Stimulated activated effector memory CD8-positive, alpha-beta T cell treated with anti-CD3 and anti-CD28 coated beads, Interleukin-12 subunit alpha, Interleukin-12 subunit beta, amount 100 ng/mL, for 72 hours (primary cell): ENCODE results near the gene ZFYVE1.
"Not testable (repeated sequence)": the region's sequence is repeated elsewhere in the genome, so short reads cannot be mapped to it uniquely, and the experiment has no call there.

Experiments
- ATAC-seq: fragments of 150-1000 bp; cut with Tn5 transposase; 2 replicates; pipeline ENCODE4 v1.10.0; 2021
- DNase-seq, 2 donors: peaks; one replicate each; pipeline ENCODE4 v3.0.0; 2021 to 2022; ENCODE audit warnings: low spot score in 2 of 2
- H3K27ac Mint-ChIP-seq: one replicate; pipeline ENCODE4 v1.8.0; 2022; ENCODE audit warnings: mild to moderate bottlenecking, mixed read lengths
- H3K36me3 Mint-ChIP-seq: one replicate; pipeline ENCODE4 v1.8.0; 2022; ENCODE audit warnings: mild to moderate bottlenecking, mixed read lengths
- H3K4me1 Mint-ChIP-seq: one replicate; pipeline ENCODE4 v1.8.0; 2022; ENCODE audit warnings: mixed read lengths
- H3K4me3 Mint-ChIP-seq: one replicate; pipeline ENCODE4 v1.8.0; 2022; ENCODE audit warnings: mild to moderate bottlenecking, mixed read lengths
- H3K9me3 Mint-ChIP-seq: one replicate; pipeline ENCODE4 v1.8.0; 2022; ENCODE audit warnings: mixed read lengths

Gene ZFYVE1

DNA sequence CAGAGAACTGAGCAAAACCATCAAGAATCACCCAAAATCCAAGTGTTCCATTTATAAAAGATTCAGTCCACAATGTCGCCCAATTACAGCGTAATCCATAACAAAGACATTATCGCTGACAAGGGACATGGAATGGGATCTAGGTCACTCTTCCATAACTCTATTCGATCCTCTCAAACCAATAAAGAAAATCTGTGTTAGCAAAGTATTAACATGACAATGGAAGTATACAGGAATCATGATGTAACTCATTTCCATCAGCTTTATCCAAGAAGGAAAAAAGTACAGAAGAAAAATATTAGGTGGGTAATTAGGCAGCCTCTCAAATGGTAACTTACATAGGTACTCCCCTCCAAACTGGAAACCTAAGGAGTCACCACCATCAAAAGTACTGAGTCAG, 4.9 kb downstream of the ZFYVE1 start:
- no peak for ATAC-seq
- Mint-ChIP-seq H3K27ac (no peak overlapping the region), H3K4me3 (no peak overlapping the region), H3K4me1 (peaks cover 57% of the 10 kb centered on the region), H3K9me3 (no peaks in the 10 kb centered on the region), H3K36me3 (peaks cover 64% of the 10 kb centered on the region)
- no peak for DNase-seq

DNA sequence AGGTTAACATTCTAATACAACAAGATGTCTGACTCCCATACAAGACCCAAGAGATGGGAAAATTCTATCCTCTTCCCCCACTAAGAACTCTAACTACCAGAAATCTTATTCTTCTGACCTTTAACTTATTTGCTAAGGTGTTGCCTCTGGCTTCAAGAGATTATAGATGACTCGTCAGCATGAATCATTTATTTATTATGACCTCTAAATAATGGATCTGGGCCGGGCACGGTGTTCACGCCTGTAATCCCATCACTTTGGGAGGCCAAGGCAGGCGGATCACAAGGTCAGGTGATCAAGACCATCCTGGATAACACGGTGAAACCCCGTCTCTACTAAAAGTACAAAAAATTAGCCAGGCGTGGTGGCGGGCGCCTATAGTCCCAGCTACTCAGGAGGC, 10.9 kb downstream of the ZFYVE1 start:
- not testable (repeated sequence) for DNase-seq, H3K4me3 Mint-ChIP-seq, ATAC-seq, H3K9me3 Mint-ChIP-seq, H3K27ac Mint-ChIP-seq
- Mint-ChIP-seq H3K36me3 (peaks cover 60% of the 10 kb centered on the region), H3K4me1 (peaks cover 52% of the 10 kb centered on the region)

GRCh38 chr14:73015552-73015951, 11.4 kb downstream of the ZFYVE1 start:
- Mint-ChIP-seq H3K4me1 (peaks cover 52% of the 10 kb centered on the region), H3K36me3 (peaks cover 64% of the 10 kb centered on the region)
- ATAC-seq, H3K9me3 Mint-ChIP-seq, H3K27ac Mint-ChIP-seq, DNase-seq, H3K4me3 Mint-ChIP-seq: not testable (repeated sequence)

- H3K4me3 Mint-ChIP-seq: peak overlapping the region; percentile 15
- DNase-seq (peak in 1 of 2 donors; percentile 56), ATAC-seq (peak; percentile 96)
- no peaks in the 10 kb centered on the region for H3K9me3 Mint-ChIP-seq
- peak overlapping the region; percentile 87 for H3K27ac Mint-ChIP-seq
- H3K4me1 Mint-ChIP-seq: peaks cover 52% of the 10 kb centered on the region
- peaks cover 64% of the 10 kb centered on the region for H3K36me3 Mint-ChIP-seq
These were observed 12.8 kb downstream of the ZFYVE1 start for GRCh38 chr14:73014105-73014504.

DNA sequence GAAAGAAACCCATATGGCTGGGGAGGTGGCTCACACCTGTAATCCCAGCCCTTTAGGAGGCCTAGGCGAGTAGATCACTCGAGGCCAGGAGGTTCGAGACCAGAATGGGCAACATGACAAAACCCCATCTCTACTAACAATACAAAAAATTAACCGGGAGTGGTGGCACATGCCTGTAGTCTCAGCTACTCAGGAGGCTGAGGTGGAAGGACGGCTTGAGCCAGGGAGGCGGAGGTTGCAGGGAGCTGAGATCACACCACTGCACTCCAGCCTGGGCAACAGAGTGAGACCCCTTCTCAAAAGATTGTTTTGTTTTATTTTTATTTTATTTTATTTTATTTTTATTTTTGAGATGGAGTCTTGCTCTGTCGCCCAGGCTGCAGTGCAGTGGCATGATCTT, 15.7 kb downstream of the ZFYVE1 start:
- peaks cover 67% of the 10 kb centered on the region for H3K36me3 Mint-ChIP-seq

DNA sequence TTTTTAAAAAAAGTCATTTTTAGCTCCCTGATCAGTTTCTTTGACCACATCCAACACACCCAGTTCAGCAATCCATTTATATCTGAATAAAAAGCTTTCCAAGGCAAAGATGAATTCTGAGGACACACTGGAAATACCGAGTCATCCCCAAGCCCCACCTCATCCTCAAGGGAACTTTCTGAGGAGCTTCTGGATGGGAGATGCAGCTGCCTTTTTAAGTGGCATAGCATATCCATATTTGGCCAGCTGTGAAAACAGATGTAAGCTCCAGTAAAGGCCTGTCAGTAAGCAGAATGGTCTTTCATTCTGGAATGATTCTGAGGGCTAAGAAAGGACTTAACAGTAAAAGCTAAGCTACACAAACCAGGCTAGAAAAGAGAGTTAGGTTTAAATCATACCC, 18.4 kb downstream of the ZFYVE1 start:
- H3K27ac Mint-ChIP-seq: no peak overlapping the region
- no peak for DNase-seq
- no peak for ATAC-seq
- H3K9me3 Mint-ChIP-seq: no peaks in the 10 kb centered on the region
- H3K36me3 Mint-ChIP-seq: peaks cover 71% of the 10 kb centered on the region
- H3K4me1 Mint-ChIP-seq: peaks cover 22% of the 10 kb centered on the region
- no peak overlapping the region for H3K4me3 Mint-ChIP-seq

More for the DNA sequence above, 15.7 kb downstream of the ZFYVE1 start:
- not testable (repeated sequence) for H3K9me3 Mint-ChIP-seq, H3K4me3 Mint-ChIP-seq, DNase-seq, ATAC-seq
- H3K27ac Mint-ChIP-seq: peak overlapping the region; percentile 50
- H3K4me1 Mint-ChIP-seq: peaks cover 37% of the 10 kb centered on the region

DNA sequence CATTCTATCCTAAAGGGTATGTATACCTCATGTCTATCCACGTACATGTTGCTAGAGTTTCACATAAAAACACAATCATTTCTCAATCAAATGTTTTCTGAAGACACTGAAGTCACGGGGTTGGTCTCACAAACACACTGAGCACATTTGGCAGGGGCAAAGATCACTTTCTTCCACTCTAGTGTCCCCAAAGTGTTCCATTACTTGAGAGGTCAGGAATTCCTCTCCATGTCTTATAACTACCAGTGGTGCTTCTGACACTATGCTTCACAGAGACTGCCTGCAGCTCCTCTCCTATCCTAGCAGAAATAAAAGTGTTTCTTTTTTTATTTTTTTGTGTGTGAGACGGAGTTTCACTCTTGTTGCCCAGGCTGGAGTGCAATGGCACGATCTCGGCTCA, 19.1 kb downstream of the ZFYVE1 start:
- Mint-ChIP-seq H3K9me3 (no peaks in the 10 kb centered on the region), H3K27ac (no peak overlapping the region), H3K4me1 (peaks cover 15% of the 10 kb centered on the region), H3K4me3 (no peak overlapping the region), H3K36me3 (peaks cover 70% of the 10 kb centered on the region)
- ATAC-seq (no peak), DNase-seq (no peak)

GRCh38 chr14:73004641-73005040, 22.3 kb downstream of the ZFYVE1 start:
- not testable (repeated sequence) for H3K4me3 Mint-ChIP-seq, DNase-seq
- H3K36me3 Mint-ChIP-seq: peaks cover 45% of the 10 kb centered on the region

DNA sequence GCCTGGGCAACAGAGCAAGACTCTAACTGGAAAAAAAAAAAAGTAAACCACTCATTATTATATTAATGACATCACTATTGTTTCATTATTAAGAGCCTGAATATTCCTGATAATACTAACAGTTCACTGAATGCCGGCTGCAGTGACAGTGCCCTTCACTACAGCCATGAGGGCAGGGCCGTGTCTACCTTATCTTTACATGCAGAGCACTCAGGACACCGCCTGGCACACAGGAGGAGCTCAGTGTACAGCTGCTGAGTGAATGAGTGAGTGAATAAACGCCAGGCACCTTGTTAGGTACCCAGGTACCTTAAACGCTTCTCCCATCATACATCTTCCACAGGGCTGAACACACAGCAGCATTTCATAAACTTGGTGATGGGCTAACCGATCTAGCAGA, 23.2 kb downstream of the ZFYVE1 start:
- Mint-ChIP-seq H3K4me3 (no peak overlapping the region), H3K9me3 (no peaks in the 10 kb centered on the region), H3K4me1 (peaks cover 6% of the 10 kb centered on the region), H3K36me3 (peaks cover 45% of the 10 kb centered on the region), H3K27ac (no peak overlapping the region)
- ATAC-seq (no peak), DNase-seq (no peak)

More at GRCh38 chr14:73004641-73005040, 22.3 kb downstream of the ZFYVE1 start:
- not testable (repeated sequence) for H3K27ac Mint-ChIP-seq, ATAC-seq, H3K9me3 Mint-ChIP-seq, H3K4me1 Mint-ChIP-seq

DNA sequence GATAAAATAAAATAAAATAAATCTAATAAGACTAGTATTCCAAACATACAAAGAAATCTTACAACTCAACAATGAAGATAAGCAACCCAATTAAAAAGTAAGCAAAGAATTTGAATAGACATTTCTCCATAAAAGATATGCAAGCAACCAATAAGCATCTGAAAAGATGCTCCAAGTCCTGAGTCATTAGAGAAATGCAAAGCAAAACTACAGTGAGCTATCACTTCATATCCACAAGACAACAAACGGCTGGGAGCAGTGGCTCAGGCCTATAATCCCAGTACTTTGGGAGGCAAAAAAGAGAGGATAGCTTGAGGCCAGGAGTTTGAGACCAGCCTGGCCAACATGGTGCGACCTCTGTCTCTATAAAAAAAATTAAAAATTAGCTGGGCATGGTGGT, 26.8 kb downstream of the ZFYVE1 start:
- H3K36me3 Mint-ChIP-seq: peaks cover 56% of the 10 kb centered on the region
- DNase-seq: no peak

DNA sequence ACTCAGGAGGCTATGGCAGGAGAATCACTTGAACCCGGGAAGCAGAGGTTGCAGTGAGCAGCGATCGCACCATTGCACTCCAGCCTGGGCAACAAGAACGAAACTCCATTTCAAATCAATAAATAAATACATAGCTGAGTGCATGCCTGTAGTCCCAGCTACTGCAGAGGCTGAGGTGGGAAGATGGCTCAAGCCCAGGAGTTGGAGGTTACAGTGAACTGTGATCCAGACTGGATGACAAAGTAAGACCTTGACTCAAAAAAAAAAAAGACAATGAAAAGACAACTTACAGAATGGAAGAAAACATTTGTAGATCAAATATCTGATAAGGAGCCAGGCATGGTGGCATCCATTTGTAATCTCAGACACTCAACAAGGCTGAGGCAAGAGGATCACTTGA, 27.6 kb downstream of the ZFYVE1 start:
- H3K9me3 Mint-ChIP-seq: no peaks in the 10 kb centered on the region
- peaks cover 63% of the 10 kb centered on the region for H3K36me3 Mint-ChIP-seq
- DNase-seq (no peak), ATAC-seq (no peak)
- H3K27ac Mint-ChIP-seq: no peak overlapping the region
- H3K4me1 Mint-ChIP-seq: peaks cover 14% of the 10 kb centered on the region
- no peak overlapping the region for H3K4me3 Mint-ChIP-seq

More for the DNA sequence above, 26.8 kb downstream of the ZFYVE1 start:
- H3K4me1 Mint-ChIP-seq: peaks cover 14% of the 10 kb centered on the region
- H3K4me3 Mint-ChIP-seq: no peak overlapping the region
- ATAC-seq: no peak
- H3K27ac Mint-ChIP-seq: no peak overlapping the region
- no peaks in the 10 kb centered on the region for H3K9me3 Mint-ChIP-seq

- no peak for DNase-seq
- Mint-ChIP-seq H3K4me3 (no peak overlapping the region), H3K36me3 (peaks cover 64% of the 10 kb centered on the region), H3K27ac (no peak overlapping the region), H3K9me3 (no peaks in the 10 kb centered on the region), H3K4me1 (peaks cover 8% of the 10 kb centered on the region)
- no peak for ATAC-seq
These were observed 28.5 kb downstream of the ZFYVE1 start for GRCh38 chr14:72998252-72998903.

- Mint-ChIP-seq H3K27ac (no peak overlapping the region), H3K9me3 (no peaks in the 10 kb centered on the region), H3K4me1 (peaks cover 8% of the 10 kb centered on the region), H3K4me3 (no peak overlapping the region), H3K36me3 (peaks cover 74% of the 10 kb centered on the region)
- ATAC-seq (no peak), DNase-seq (no peak)
These were observed 30.0 kb downstream of the ZFYVE1 start for GRCh38 chr14:72996916-72997315.

DNA sequence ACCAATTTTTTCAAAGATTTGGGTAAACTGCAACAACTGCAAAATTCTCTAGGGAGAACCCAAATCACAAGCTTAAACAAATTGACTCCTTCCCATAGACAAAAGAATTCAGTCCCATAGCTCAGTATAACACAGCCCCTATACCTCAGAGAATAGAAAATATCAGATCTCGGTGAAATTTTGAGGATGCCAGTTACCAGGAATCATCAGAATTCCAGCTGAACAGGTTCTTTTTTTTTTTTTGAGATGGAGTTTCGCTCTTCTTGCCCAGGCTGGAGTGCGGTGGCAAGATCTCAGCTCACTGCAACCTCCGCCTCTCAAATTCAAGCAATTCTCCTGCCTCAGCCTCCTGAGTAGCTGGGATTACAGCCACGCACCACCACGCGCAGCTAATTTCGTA, 36.7 kb downstream of the ZFYVE1 start:
- H3K4me1 Mint-ChIP-seq: no peaks in the 10 kb centered on the region
- no peak for ATAC-seq
- H3K36me3 Mint-ChIP-seq: peaks cover 87% of the 10 kb centered on the region
- H3K9me3 Mint-ChIP-seq: no peaks in the 10 kb centered on the region
- no peak for DNase-seq
- H3K27ac Mint-ChIP-seq: no peak overlapping the region
- H3K4me3 Mint-ChIP-seq: no peak overlapping the region

- Mint-ChIP-seq H3K36me3 (peaks cover 84% of the 10 kb centered on the region), H3K27ac (peak overlapping the region; percentile 23), H3K4me3 (no peak overlapping the region), H3K4me1 (no peaks in the 10 kb centered on the region), H3K9me3 (no peaks in the 10 kb centered on the region)
- DNase-seq (no peak), ATAC-seq (no peak)
These were observed 40.0 kb downstream of the ZFYVE1 start for GRCh38 chr14:72986857-72987256.

DNA sequence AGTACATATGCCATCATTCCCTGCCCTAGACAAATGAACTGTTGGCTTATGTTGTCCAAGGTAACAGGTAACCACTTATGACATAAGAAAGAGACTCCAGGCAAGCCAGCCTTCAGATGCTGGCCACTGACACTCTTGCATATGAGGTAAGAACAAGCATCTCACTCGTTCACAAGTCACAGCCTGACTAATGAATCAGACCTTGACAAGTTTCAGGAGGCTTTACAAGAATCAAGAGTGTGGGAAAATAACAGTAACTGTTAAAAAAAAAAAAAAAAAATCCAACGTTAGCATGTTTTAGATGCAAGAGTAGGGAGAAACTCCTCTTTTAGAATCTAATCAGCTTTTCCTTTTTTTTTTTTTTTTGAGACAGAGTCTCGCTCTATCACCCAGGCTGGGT, 40.7 kb downstream of the ZFYVE1 start:
- Mint-ChIP-seq H3K4me3 (no peak overlapping the region), H3K4me1 (no peaks in the 10 kb centered on the region), H3K36me3 (peaks cover 78% of the 10 kb centered on the region), H3K9me3 (no peaks in the 10 kb centered on the region), H3K27ac (no peak overlapping the region)
- DNase-seq (no peak), ATAC-seq (peak; percentile 79)
